ENCODE data around the gene CARNS1. TPM values are rescaled to one million over a fixed set of nuclear protein-coding genes. Genes with fewer than 3 reads are reported as not detected.

The CARNS1 gene
- polyA plus RNA-seq, 1 donor from 2014 or later, result not detected

- H3F3A ChIP-seq (ENCODE audit: insufficient read depth, low read length, poor library complexity, severe bottlenecking), result no peaks in the 10 kb centered on the region
- H3K9me2 ChIP-seq (ENCODE audit: insufficient read depth, low read length), result no peaks in the 10 kb centered on the region
- H3K36me3 ChIP-seq (ENCODE audit: insufficient read depth, low read length), result no peaks in the 10 kb centered on the region
- TF ChIP-seq MXI1 (conservative IDR thresholded peaks at IDR 0.05; ENCODE audit: poor library complexity, severe bottlenecking) (no peak), RAD21 (conservative IDR thresholded peaks at IDR 0.05) (no peak), POLR2AphosphoS5 (IDR thresholded peaks at IDR 0.05) (no peak), REST (IDR thresholded peaks at IDR 0.05; ENCODE audit: borderline replicate concordance) (no peak), EP300 (conservative IDR thresholded peaks at IDR 0.05; ENCODE audit: poor library complexity, severe bottlenecking) (no peak), SMC3 (conservative IDR thresholded peaks at IDR 0.05; ENCODE audit: poor library complexity) (no peak), TAF1 (IDR thresholded peaks at IDR 0.05; ENCODE audit: low read depth) (no peak)
- H3K27me3 ChIP-seq (ENCODE audit: insufficient read depth, low read depth, low read length), result peaks cover 42% of the 10 kb centered on the region
- H3K27ac ChIP-seq (ENCODE audit: low read length), result no peak overlapping the region
- no peaks in the 10 kb centered on the region for H3K9me3 ChIP-seq (ENCODE audit: low read length)
- no peak overlapping the region for H3K4me2 ChIP-seq (ENCODE audit: low read length)
- no peak overlapping the region for H3K9ac ChIP-seq (ENCODE audit: low read length)
- no peaks in the 10 kb centered on the region for H3K79me2 ChIP-seq (replicated peaks; ENCODE audit: insufficient read depth, low read length)
- H2AFZ ChIP-seq (ENCODE audit: low read depth, low read length), result no peak overlapping the region
- H4K20me1 ChIP-seq (ENCODE audit: insufficient read depth), result no peaks in the 10 kb centered on the region
- no peak overlapping the region for H3K4me3 ChIP-seq (ENCODE audit: low read length)
Measured at GRCh38 chr11:67376063-67376820, 39.2 kb upstream of the CARNS1 start.

- H3K9ac ChIP-seq (ENCODE audit: low read length), result no peak overlapping the region
- no peak overlapping the region for H3K4me2 ChIP-seq (ENCODE audit: low read length)
- H3K4me3 ChIP-seq (ENCODE audit: low read length), result no peak overlapping the region
- no peaks in the 10 kb centered on the region for H3K79me2 ChIP-seq (replicated peaks; ENCODE audit: insufficient read depth, low read length)
- H3K36me3 ChIP-seq (ENCODE audit: insufficient read depth, low read length), result no peaks in the 10 kb centered on the region
- no peak for TF ChIP-seq TAF1 (IDR thresholded peaks at IDR 0.05; ENCODE audit: low read depth)
- TF ChIP-seq SMC3 (conservative IDR thresholded peaks at IDR 0.05; ENCODE audit: poor library complexity), result no peak
- TF ChIP-seq POLR2AphosphoS5 (IDR thresholded peaks at IDR 0.05), result no peak
- no peak for TF ChIP-seq REST (IDR thresholded peaks at IDR 0.05; ENCODE audit: borderline replicate concordance)
- no peak for TF ChIP-seq CTCF (IDR thresholded peaks at IDR 0.05; ENCODE audit: poor library complexity, severe bottlenecking)
- TF ChIP-seq EZH2 (IDR thresholded peaks at IDR 0.05; ENCODE audit: borderline replicate concordance, insufficient read depth, low read length, poor library complexity, severe bottlenecking), result no peak
- TF ChIP-seq MXI1 (conservative IDR thresholded peaks at IDR 0.05; ENCODE audit: poor library complexity, severe bottlenecking), result no peak
- TF ChIP-seq EP300 (conservative IDR thresholded peaks at IDR 0.05; ENCODE audit: poor library complexity, severe bottlenecking), result no peak
- TF ChIP-seq RAD21 (conservative IDR thresholded peaks at IDR 0.05), result no peak
- H3K9me3 ChIP-seq (ENCODE audit: low read length), result no peaks in the 10 kb centered on the region
- H2AFZ ChIP-seq (ENCODE audit: low read depth, low read length), result no peak overlapping the region
- H3K27ac ChIP-seq (ENCODE audit: low read length), result no peak overlapping the region
- no peaks in the 10 kb centered on the region for H4K20me1 ChIP-seq (ENCODE audit: insufficient read depth)
- peaks cover 35% of the 10 kb centered on the region for H3K27me3 ChIP-seq (ENCODE audit: insufficient read depth, low read depth, low read length)
- H3F3A ChIP-seq (ENCODE audit: insufficient read depth, low read length, poor library complexity, severe bottlenecking), result no peaks in the 10 kb centered on the region
- H3K9me2 ChIP-seq (ENCODE audit: insufficient read depth, low read length), result no peaks in the 10 kb centered on the region
Measured at GRCh38 chr11:67376873-67377808, 38.3 kb upstream of the CARNS1 start.

All from neural cell (in vitro differentiated cells).